Measurements from ENCODE around the gene ZNF692.

GRCh38 chr1:248824701-248825100, 34.2 kb downstream of the ZNF692 start:
- TF ChIP-seq CTCF (IDR thresholded peaks at IDR 0.05) (no peak), POLR2A (IDR thresholded peaks at IDR 0.05) (no peak)

Measured in transverse colon (tissue), 3 donors.